SK-N-SH (cell line): ENCODE data around the gene GLIS1. TPM values are rescaled to one million over a fixed set of nuclear protein-coding genes. Genes with fewer than 3 reads are reported as not detected.

Experiments
- CTCF ChIA-PET: fragments of 300-600, 350-600 bp; formaldehyde crosslinking; extraction: SDS; loops from one replicate; lab custom pipeline; 2021; lab: Yijun Ruan, JAX
- POLR2A ChIA-PET: fragments of 350-600 bp; sonication (Branson Sonifier 250); formaldehyde crosslinking; extraction: SDS; loops from one replicate; lab custom pipeline; 2020; ENCODE audit warnings: antibody characterized with exemption, inconsistent platforms; lab: Yijun Ruan, JAX
- DNase-seq: peaks from one replicate; pipeline ENCODE4 v3.0.0; 2012
- H2AFZ ChIP-seq: fragments of 200-600 bp; sonication (generic); 2 replicates; pipeline ENCODE4 v1.8.1; 2016; ENCODE audit warnings: antibody characterized with exemption, mild to moderate bottlenecking, low read depth
- H3F3A ChIP-seq: fragments of 200-600 bp; sonication (generic); replicated peaks from 2 replicates; pipeline ENCODE3; 2016; ENCODE audit warnings: antibody characterized with exemption, mild to moderate bottlenecking; ENCODE audit not compliant: insufficient read depth
- H3K27ac ChIP-seq, 2 experiments: fragments of 200-500 bp in 1 of 2; fragments of 200-600 bp in 1 of 2; sonication (Bioruptor generic) in 1 of 2; sonication (generic), shearing (Covaris generic) in 1 of 2; 2 replicates each; pipeline versions ENCODE4 v1.5.1 to v1.6.1; 2014 to 2016; ENCODE audit warnings: low read depth in 2 of 2, inconsistent platforms in 1 of 2, low read length in 1 of 2, mild to moderate bottlenecking in 1 of 2, mixed read lengths in 1 of 2
- H3K27me3 ChIP-seq: fragments of 200-600 bp; sonication (generic), shearing (Covaris generic); 2 replicates; pipeline ENCODE4 v1.6.1; 2016; ENCODE audit warnings: mixed run types; ENCODE audit not compliant: insufficient read depth
- H3K36me3 ChIP-seq, 2 experiments: fragments of 200-500 bp in 1 of 2; fragments of 200-600 bp in 1 of 2; sonication (Bioruptor generic) in 1 of 2; sonication (generic) in 1 of 2; replicated peaks in 1 of 2; 2 replicates each; pipeline versions ENCODE3 to v1.5.1; 2014 to 2016; ENCODE audit warnings: low read length in 1 of 2, mild to moderate bottlenecking in 1 of 2; ENCODE audit not compliant: insufficient read depth in 2 of 2, control insufficient read depth in 1 of 2
- H3K4me1 ChIP-seq, 2 experiments: fragments of 200-500 bp in 1 of 2; fragments of 200-600 bp in 1 of 2; sonication (Bioruptor generic) in 1 of 2; sonication (generic), shearing (Covaris generic) in 1 of 2; 2 replicates each; pipeline versions ENCODE4 v1.5.1 to v1.6.1; 2014 to 2016; ENCODE audit warnings: low read depth in 1 of 2, low read length in 1 of 2, mixed run types in 1 of 2; ENCODE audit not compliant: insufficient read depth in 2 of 2, control insufficient read depth in 1 of 2
- H3K4me2 ChIP-seq: fragments of 200-600 bp; sonication (generic), shearing (Covaris generic); 2 replicates; pipeline ENCODE4 v1.6.1; 2017; ENCODE audit warnings: mixed run types
- H3K4me3 ChIP-seq, 2 experiments: fragments of 200-500 bp in 1 of 2; fragments of 200-600 bp in 1 of 2; sonication (Bioruptor generic) in 1 of 2; sonication (generic), shearing (Covaris generic) in 1 of 2; 2 replicates each; pipeline versions ENCODE4 v1.5.1 to v1.8.1; 2014 to 2016; ENCODE audit warnings: low read depth in 2 of 2, inconsistent platforms in 1 of 2, low read length in 1 of 2, mild to moderate bottlenecking in 1 of 2, mixed read lengths in 1 of 2, moderate library complexity in 1 of 2
- H3K79me2 ChIP-seq: fragments of 200-600 bp; sonication (generic); 2 replicates; pipeline ENCODE4 v1.8.1; 2017; ENCODE audit warnings: mild to moderate bottlenecking; ENCODE audit not compliant: insufficient read depth
- H3K9ac ChIP-seq: fragments of 200-600 bp; sonication (generic); 2 replicates; pipeline ENCODE4 v1.6.1; 2017; ENCODE audit warnings: mixed run types
- H3K9me2 ChIP-seq: fragments of 200-600 bp; sonication (generic); 2 replicates; pipeline ENCODE4 v1.6.1; 2017; ENCODE audit warnings: mixed run types
- H3K9me3 ChIP-seq: fragments of 200-600 bp; sonication (generic); 2 replicates; pipeline ENCODE4 v1.6.1; 2017; ENCODE audit warnings: mixed run types, mild to moderate bottlenecking, moderate library complexity
- H4K20me1 ChIP-seq: fragments of 200-600 bp; sonication (generic); 2 replicates; pipeline ENCODE4 v1.6.1; 2017; ENCODE audit warnings: mild to moderate bottlenecking, mixed run types; ENCODE audit not compliant: insufficient read depth
- CTCF ChIP-seq: fragments of 200-600 bp; sonication (generic); IDR thresholded peaks from 2 replicates; pipeline ENCODE4 v1.6.1; 2017; ENCODE audit warnings: antibody characterized with exemption, mild to moderate bottlenecking, moderate library complexity
- ELF1 ChIP-seq: IDR thresholded peaks from 2 replicates; pipeline ENCODE4 v1.4.0; 2012
- EZH2phosphoT487 ChIP-seq: fragments of 200-600 bp; sonication (generic); IDR thresholded peaks from 2 replicates; pipeline ENCODE4 v1.6.1; 2017; ENCODE audit warnings: low read depth, mixed run types, mild to moderate bottlenecking, antibody characterized with exemption, moderate library complexity, borderline replicate concordance
- FOXM1 ChIP-seq: IDR thresholded peaks from 2 replicates; pipeline ENCODE4 v1.4.0; 2012; ENCODE audit warnings: low read depth, mild to moderate bottlenecking
- GATA2 ChIP-seq: sonication (generic); formaldehyde crosslinking; IDR thresholded peaks from 2 replicates; pipeline ENCODE4 v1.5.0; 2020; ENCODE audit warnings: mild to moderate bottlenecking, missing genetic modification reagents
- JUND ChIP-seq: IDR thresholded peaks from 2 replicates; pipeline ENCODE4 v1.4.0; 2012
- MAX ChIP-seq: IDR thresholded peaks from 2 replicates; pipeline ENCODE4 v1.4.0; 2012; ENCODE audit warnings: low read depth
- MEF2A ChIP-seq: IDR thresholded peaks from 2 replicates; pipeline ENCODE4 v1.4.0; 2012; ENCODE audit warnings: low read depth, borderline replicate concordance
- MXI1 ChIP-seq: IDR thresholded peaks from 2 replicates; pipeline ENCODE4 v1.6.1; 2012; ENCODE audit warnings: mild to moderate bottlenecking, low read depth, low read length, improper control_type of control experiment
- NRF1 ChIP-seq: IDR thresholded peaks from 2 replicates; pipeline ENCODE4 v1.6.1; 2012; ENCODE audit warnings: low read depth, mild to moderate bottlenecking, low read length
- POLR2AphosphoS5 ChIP-seq: IDR thresholded peaks from 2 replicates; pipeline ENCODE4 v1.6.1; 2012; ENCODE audit warnings: low read depth, low read length
- RCOR1 ChIP-seq: fragments of 150-350 bp; IDR thresholded peaks from 2 replicates; pipeline ENCODE4 v1.6.1; 2017; ENCODE audit warnings: antibody characterized with exemption, low read length
- RXRA ChIP-seq: IDR thresholded peaks from 2 replicates; pipeline ENCODE4 v1.4.0; 2012; ENCODE audit warnings: low read depth, mild to moderate bottlenecking, borderline replicate concordance
- TCF12 ChIP-seq: IDR thresholded peaks from 2 replicates; pipeline ENCODE4 v1.4.0; 2012
- USF1 ChIP-seq: IDR thresholded peaks from 2 replicates; pipeline ENCODE4 v1.4.0; 2012; ENCODE audit warnings: low read depth, borderline replicate concordance
- USF2 ChIP-seq: fragments of 150-350 bp; IDR thresholded peaks from 2 replicates; pipeline ENCODE4 v1.6.1; 2017; ENCODE audit warnings: antibody characterized with exemption, low read length, low read depth, borderline replicate concordance
- WGBS: methylation state at CpG from one replicate; pipeline ENCODE4 v1.1.6; 2017; ENCODE audit warnings: low lambda C conversion rate; 5-methylcytosine and 5-hydroxymethylcytosine counted together
- polyA plus RNA-seq, 3 experiments: library from polyadenylated mRNA; depleted of rRNA; stranded (reverse); fragments of >200 nt; gene quantifications; 2 replicates each; pipeline ENCODE4 v1.2.3, GENCODE V29; 2012

The GLIS1 gene
- polyA plus RNA-seq, 1 of the 3 experiments (the other 2 are of a cell fraction): 0.13 TPM

GRCh38 chr1:53617851-53618499 lies 121.0 kb downstream of the GLIS1 start:
- WGBS: 82% methylated on average over 2 of the region's 4 CpGs
- Histone ChIP-seq H4K20me1 (no peaks in the 10 kb centered on the region), H3K36me3 (no peaks in the 10 kb centered on the region), H3K4me3 (no peak overlapping the region), H3K9me3 (no peaks in the 10 kb centered on the region), H3K4me2 (no peak overlapping the region), H3F3A (no peaks in the 10 kb centered on the region), H3K9ac (no peak overlapping the region), H3K27ac (peak overlapping the region in 1 of 2 experiments; percentile 43; a peak in 1 of 4 replicates), H3K9me2 (no peaks in the 10 kb centered on the region), H3K4me1 (peaks cover 0 to 33% of the 10 kb centered on the region in 2 experiments; a peak in 1 of 4 replicates), H3K79me2 (no peaks in the 10 kb centered on the region), H3K27me3 (no peaks in the 10 kb centered on the region), H2AFZ (no peak overlapping the region)
- DNase-seq: no peak
- CTCF ChIA-PET: interaction anchor here (0.6 to 2.5 kb wide), 6 partner anchors 16 to 360 kb away, joined by 3 to 8 read pairs (median 4); no protein-coding TSS in a partner anchor
- POLR2A ChIA-PET: no interaction called here
- TF ChIP-seq RCOR1 (no peak), EZH2phosphoT487 (no peak), FOXM1 (no peak), POLR2AphosphoS5 (no peak), CTCF (no peak), GATA2 (no peak), ELF1 (no peak), USF1 (no peak)

- Histone ChIP-seq H3K9me3 (no peaks in the 10 kb centered on the region), H3K79me2 (no peaks in the 10 kb centered on the region), H3K4me1 (peaks cover 0 to 33% of the 10 kb centered on the region in 2 experiments; a peak in 1 of 4 replicates), H3K9me2 (no peaks in the 10 kb centered on the region), H3F3A (no peaks in the 10 kb centered on the region), H3K36me3 (no peaks in the 10 kb centered on the region), H3K27me3 (no peaks in the 10 kb centered on the region), H3K4me3 (no peak overlapping the region), H4K20me1 (no peaks in the 10 kb centered on the region), H3K4me2 (no peak overlapping the region), H3K9ac (no peak overlapping the region), H3K27ac (no peak overlapping the region), H2AFZ (no peak overlapping the region)
- DNase-seq: no peak
- CTCF ChIA-PET: interaction anchor here (1.4 to 2.5 kb wide), 4 partner anchors 16 to 24 kb away, joined by 4 to 8 read pairs (median 5); no protein-coding TSS in a partner anchor
- TF ChIP-seq TCF12 (no peak), JUND (no peak), NRF1 (no peak), MAX (no peak), EZH2phosphoT487 (no peak), RXRA (no peak), MXI1 (no peak), FOXM1 (no peak), MEF2A (no peak), USF2 (no peak)
- 92% methylated on average over 7 of the region's 7 CpGs for WGBS
- POLR2A ChIA-PET: no interaction called here
These were observed 121.6 kb downstream of the GLIS1 start for GRCh38 chr1:53617382-53617781.
